GM12891 (cell line): ENCODE results near the gene ADCY1.

ENCODE experiments used
- DNase-seq: peaks from one replicate; pipeline ENCODE4 v3.0.0; 2011; ENCODE audit warnings: low spot score; ENCODE audit not compliant: insufficient read length
- FAIRE-seq: peaks from 2 replicates; lab custom pipeline; 2011; peaks lifted over from hg19 to GRCh38; lab: Jason Lieb, UNC
- PAX5 ChIP-seq: IDR thresholded peaks from 2 replicates; pipeline ENCODE4 v1.6.1; 2011; ENCODE audit warnings: low read length, moderate library complexity, mild to moderate bottlenecking; ENCODE audit not compliant: insufficient read depth, severe bottlenecking
- POLR2A ChIP-seq: IDR thresholded peaks from 2 replicates; pipeline ENCODE4 v1.6.1; 2011; ENCODE audit warnings: low read depth, low read length, control low read depth
- POLR2AphosphoS5 ChIP-seq: IDR thresholded peaks from 2 replicates; pipeline ENCODE4 v1.6.1; 2011; ENCODE audit warnings: low read depth, low read length, control low read depth
- POU2F2 ChIP-seq: IDR thresholded peaks from 2 replicates; pipeline ENCODE4 v1.6.1; 2011; ENCODE audit warnings: low read depth, mild to moderate bottlenecking, control low read depth, low read length, moderate library complexity
- SPI1 ChIP-seq: IDR thresholded peaks from 2 replicates; pipeline ENCODE4 v1.6.1; 2011; ENCODE audit warnings: low read depth, low read length, control low read depth
- TAF1 ChIP-seq: IDR thresholded peaks from 2 replicates; pipeline ENCODE4 v1.6.1; 2011; ENCODE audit warnings: low read depth, low read length, control low read depth

ADCY1 gene

DNA sequence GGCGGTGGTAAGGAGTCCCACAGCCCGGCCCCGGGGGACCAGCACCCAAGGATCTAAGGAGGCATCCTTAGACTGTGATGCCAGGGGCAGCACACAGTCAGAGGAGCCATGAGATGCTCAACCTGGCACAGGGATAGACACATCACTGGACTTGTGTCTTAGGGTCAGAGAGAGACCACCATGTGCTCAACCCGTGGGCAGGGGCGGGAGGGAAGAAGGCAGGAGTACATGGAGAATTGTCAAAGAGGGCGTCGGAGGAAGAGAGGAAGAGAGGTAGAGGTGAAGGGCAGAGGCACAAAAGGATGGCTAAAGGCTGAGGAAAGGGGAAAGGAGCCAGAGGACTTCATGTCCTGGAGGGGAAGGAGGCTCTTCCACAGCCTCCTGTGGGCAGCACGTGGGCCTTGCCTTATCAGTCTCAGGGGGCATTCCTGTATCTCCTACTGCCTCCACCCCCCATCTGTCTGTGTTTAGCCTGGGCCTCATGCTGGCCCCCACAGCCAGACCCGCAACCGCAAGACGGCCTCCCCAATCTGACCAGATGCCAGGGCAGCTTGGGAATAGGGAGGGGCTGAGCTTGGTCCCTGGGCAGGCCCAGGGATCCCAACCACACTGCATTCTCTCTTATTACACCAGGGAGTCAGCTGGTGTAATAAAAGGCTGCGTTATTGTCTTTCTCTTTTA, 2.2 kb downstream of the ADCY1 start:
- no peak for FAIRE-seq
- TF ChIP-seq PAX5 = no peak
- no peak for TF ChIP-seq POU2F2
- TF ChIP-seq TAF1 = no peak
- TF ChIP-seq POLR2A = no peak
- TF ChIP-seq SPI1 = no peak
- no peak for TF ChIP-seq POLR2AphosphoS5
- DNase-seq = no peak

DNA sequence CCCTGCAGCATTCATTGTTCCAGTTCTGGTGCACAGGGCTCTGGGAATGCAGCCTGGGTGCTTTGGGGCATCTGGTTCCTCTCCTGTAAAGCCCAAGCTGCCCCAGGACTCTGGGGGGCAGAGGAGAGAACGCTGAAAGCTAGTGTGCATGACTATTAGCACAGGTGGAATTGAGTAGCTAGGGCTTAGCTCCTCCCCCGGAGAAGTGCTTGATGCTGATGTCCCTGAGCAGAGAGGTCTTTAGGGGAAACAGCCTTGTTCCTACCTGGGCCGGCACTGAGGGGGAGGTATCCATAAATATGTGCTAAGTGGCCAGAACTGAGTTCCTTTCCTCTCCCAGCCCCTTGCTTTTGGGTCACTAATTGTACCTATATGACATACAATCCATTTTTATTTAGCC, 3.9 kb downstream of the ADCY1 start:
- DNase-seq = no peak
- TF ChIP-seq PAX5 = no peak
- no peak for TF ChIP-seq POLR2AphosphoS5
- no peak for TF ChIP-seq SPI1
- TF ChIP-seq POLR2A = no peak
- no peak for TF ChIP-seq POU2F2
- TF ChIP-seq TAF1 = no peak
- no peak for FAIRE-seq

DNA sequence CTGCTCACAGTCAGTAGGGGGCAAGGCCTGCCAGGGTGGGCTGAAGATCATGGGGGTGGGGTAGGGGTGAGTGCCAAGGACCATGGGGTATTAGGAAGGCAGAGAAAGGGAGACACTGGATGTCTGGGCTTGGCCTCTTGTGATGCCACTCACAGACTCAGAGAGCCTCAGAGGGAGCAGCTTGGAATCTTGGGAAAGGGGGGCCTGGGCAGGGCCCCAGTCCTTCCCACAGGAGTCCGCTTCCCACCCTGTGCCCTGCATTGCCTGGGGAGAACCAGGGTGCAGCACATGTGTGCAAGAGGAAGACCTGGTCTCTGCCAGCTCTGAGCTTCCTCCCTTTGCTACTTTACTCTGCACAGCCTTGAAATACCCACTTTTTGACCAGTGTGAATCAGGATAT, 4.3 kb downstream of the ADCY1 start:
- no peak for TF ChIP-seq POU2F2
- TF ChIP-seq PAX5 = no peak
- no peak for TF ChIP-seq POLR2AphosphoS5
- no peak for TF ChIP-seq POLR2A
- TF ChIP-seq SPI1 = no peak
- TF ChIP-seq TAF1 = no peak
- no peak for FAIRE-seq
- no peak for DNase-seq

DNA sequence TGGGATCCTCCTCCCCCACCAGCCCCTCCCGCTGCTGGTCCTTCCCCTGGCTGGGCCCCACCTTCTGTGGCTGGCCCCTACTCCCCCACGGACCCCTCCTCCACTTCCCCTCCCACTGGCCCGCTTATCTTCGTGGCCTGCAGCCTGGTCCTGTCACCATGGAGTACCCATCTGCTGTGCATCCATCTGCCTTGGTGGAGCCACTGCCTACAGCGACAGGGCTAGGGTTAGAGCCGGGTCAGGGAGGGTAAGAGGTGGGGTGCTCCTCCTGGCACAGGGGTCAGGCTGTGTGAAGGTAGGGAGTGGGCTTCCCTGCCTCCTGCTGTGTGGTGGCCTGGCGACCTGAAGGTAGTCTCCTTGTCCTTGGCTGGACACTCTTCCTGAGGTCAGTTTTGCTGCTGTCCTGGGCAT, 5.2 kb downstream of the ADCY1 start:
- no peak for DNase-seq
- TF ChIP-seq POLR2A (no peak), PAX5 (no peak), POLR2AphosphoS5 (no peak), SPI1 (no peak), POU2F2 (no peak), TAF1 (no peak)
- no peak for FAIRE-seq

DNA sequence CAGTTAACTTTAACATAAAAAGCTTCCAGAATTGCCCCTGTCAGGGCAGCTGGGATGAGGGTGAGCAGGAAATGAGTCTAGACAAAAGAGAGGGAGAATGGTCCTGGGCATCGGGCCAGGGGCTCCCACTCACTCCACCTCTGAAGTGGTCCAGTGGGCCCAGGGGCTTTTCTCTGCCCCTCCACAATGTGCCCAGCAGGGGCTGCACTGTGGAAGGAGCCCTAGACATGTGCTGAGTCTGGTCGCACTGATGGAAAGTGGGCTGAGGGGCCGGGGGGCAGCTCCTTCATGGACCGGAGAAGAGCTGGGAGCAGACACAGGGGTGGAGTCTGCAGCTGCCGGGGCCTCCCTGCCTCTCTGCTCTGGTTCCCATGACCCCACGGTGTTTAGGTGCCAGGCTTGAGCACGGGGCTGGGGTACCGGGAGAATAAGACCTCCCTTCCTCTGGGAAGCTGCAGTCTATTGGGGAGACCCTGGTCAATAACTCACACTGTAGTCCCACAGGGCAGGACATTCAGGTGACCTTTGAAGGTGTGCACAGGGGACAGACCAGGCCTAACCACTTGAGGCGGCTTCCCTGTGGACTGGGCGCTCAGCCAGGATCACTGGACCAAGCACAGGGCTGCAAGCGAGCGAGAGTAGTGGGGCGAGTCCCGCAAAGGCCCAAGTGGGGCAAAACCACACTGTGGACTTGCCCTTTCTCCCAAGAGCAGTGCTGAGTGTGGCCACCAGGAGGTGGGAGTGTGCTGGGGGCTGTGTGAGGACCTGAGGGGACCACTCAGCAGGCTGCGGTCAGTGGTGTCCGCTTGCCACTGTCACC, 6.1 kb downstream of the ADCY1 start:
- no peak for FAIRE-seq
- no peak for DNase-seq
- TF ChIP-seq POU2F2 (no peak), PAX5 (no peak), POLR2A (no peak), TAF1 (no peak), SPI1 (no peak), POLR2AphosphoS5 (no peak)

DNA sequence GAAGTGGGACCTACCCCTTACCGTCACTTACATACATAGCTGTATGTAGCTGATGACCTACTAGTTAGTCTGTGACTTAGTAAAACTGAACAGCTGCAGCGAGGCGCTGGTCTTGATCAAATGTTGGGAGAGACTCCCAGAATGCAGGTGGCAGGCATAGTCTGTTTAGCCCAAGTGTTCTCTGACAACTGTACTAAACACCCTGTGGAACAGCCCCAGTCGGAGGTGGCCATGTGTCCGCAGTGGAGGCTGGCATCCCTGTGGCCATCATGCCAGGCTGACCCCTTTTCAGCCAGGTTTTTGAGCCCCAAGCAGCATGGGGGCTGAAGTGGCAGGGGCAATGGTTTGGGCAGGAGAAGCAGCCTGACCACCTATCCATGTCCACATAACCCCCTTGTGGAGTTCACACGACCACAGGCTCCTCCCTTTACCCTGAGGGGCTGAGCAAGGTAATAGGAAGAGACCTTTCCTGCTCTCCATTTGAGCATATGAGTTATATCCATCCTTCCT, 7.2 kb downstream of the ADCY1 start:
- DNase-seq (no peak), FAIRE-seq (no peak)
- TF ChIP-seq TAF1 (no peak), POLR2AphosphoS5 (no peak), PAX5 (no peak), POLR2A (no peak), SPI1 (no peak), POU2F2 (no peak)

DNA sequence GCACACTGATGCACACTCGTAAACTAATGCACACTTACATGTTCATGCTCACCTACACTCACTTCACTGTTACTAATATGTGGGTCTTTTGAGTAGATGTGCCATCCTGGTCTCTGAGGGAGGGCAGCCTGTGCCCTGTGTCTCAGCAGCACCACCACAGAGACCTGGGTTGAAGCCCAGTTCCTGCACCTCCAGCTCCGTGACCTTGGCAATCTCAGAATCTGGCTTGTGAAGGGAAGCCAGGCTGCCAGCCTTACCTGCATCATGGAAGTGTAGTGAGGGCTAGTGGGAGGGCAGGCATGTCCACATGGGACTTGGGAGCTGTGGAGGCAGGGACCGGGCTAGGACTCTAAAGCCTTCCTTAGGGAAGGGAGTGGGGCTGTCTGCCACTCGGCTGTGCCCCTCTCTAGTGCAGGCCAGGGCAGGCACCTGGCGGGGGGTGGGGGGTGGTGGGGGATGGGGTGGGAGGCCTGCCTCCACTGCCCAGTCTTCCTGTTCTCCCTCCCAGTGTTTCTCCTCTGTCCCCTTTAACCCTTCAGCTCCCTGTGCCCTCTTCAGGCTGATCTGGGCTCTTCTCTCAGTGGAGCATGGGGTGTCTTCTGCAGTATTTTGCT, 8.1 kb downstream of the ADCY1 start:
- TF ChIP-seq TAF1 (no peak), POLR2AphosphoS5 (no peak), PAX5 (no peak), POLR2A (no peak), SPI1 (no peak), POU2F2 (no peak)
- DNase-seq = no peak
- FAIRE-seq = no peak

DNA sequence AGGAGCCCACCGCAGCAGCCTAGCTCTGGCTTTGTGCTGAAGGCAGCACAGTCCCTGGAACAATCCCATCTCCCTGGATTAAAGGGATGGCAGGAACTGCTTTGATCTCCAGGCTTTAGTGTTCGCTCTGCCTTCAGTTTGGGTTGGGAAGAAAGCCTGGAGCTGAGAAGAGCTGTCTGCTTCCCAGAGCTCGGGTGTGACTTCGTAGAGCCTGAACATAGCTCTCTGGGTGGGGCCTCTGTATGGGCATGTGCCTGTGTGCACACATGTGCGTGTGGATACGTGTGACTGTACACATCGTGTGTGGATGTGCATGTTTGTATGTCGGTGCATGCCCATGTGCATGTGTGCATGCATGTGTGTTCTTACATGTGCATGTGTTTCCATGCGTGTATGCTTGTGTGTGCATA, 8.7 kb downstream of the ADCY1 start:
- no peak for FAIRE-seq
- TF ChIP-seq TAF1 (no peak), POLR2A (no peak), POU2F2 (no peak), SPI1 (no peak), POLR2AphosphoS5 (no peak), PAX5 (no peak)
- no peak for DNase-seq
